ENCODE data around the gene TRAPPC8. TPM values are rescaled to one million over a fixed set of nuclear protein-coding genes. Genes with fewer than 3 reads are reported as not detected.

TRAPPC8 gene
- total RNA-seq, 2 experiments from 2014 or later = 24.4 to 26.3 TPM

DNA sequence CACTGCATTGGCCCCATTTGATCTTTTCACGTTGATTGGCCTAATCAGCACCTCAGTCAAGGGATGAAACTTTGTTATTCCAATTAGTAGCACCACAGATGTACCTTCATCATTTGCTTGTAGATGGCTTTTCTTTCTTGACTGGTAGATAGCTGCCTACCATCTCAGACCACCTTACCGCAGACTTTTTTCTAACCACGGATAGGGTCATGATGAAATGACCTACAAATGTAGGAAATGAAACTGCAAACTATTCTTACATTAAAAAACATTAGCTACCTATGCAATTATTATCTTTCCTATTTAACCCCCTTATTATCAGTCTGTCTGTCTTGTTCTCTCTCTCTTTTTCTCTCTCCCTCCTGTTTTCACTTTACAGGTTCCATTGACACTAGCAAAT, 159.9 kb downstream of the TRAPPC8 start:
- H3K36me3 Mint-ChIP-seq (ENCODE audit: low read depth) = no peaks in the 10 kb centered on the region
- Histone ChIP-seq H3K27ac (ENCODE audit: low read depth in 1 of 2, low read length in 2 of 2) (no peak overlapping the region), H3K9me3 (ENCODE audit: control insufficient read depth in 1 of 2, insufficient read depth in 1 of 2, low read length in 2 of 2) (peaks cover 0 to 14% of the 10 kb centered on the region in 2 experiments), H3K27me3 (ENCODE audit: control insufficient read depth in 1 of 2, insufficient read depth in 2 of 2, low read length in 2 of 2) (no peaks in the 10 kb centered on the region), H3K4me1 (ENCODE audit: insufficient read depth, low read length) (no peaks in the 10 kb centered on the region), H3K36me3 (ENCODE audit: insufficient read depth, low read length) (no peaks in the 10 kb centered on the region), H3K4me3 (ENCODE audit: low read length) (no peak overlapping the region)
- CTCF ChIA-PET = no interaction called here
- intact Hi-C loops (cut with DNase I, micrococcal nuclease) = no loop called here
- H3K4me1 Mint-ChIP-seq (ENCODE audit: low read depth) = no peaks in the 10 kb centered on the region
- peaks cover 9% of the 10 kb centered on the region for H3K27me3 Mint-ChIP-seq
- DNase-seq (no peak), ATAC-seq (ENCODE audit: poor library complexity) (no peak)
- no peak overlapping the region for H3K27ac Mint-ChIP-seq
- TF ChIP-seq, protein P1, sequence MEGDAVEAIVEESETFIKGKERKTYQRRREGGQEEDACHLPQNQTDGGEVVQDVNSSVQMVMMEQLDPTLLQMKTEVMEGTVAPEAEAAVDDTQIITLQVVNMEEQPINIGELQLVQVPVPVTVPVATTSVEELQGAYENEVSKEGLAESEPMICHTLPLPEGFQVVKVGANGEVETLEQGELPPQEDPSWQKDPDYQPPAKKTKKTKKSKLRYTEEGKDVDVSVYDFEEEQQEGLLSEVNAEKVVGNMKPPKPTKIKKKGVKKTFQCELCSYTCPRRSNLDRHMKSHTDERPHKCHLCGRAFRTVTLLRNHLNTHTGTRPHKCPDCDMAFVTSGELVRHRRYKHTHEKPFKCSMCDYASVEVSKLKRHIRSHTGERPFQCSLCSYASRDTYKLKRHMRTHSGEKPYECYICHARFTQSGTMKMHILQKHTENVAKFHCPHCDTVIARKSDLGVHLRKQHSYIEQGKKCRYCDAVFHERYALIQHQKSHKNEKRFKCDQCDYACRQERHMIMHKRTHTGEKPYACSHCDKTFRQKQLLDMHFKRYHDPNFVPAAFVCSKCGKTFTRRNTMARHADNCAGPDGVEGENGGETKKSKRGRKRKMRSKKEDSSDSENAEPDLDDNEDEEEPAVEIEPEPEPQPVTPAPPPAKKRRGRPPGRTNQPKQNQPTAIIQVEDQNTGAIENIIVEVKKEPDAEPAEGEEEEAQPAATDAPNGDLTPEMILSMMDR (IDR thresholded peaks at IDR 0.05) = no peak
- H3K9me3 Mint-ChIP-seq = peaks cover 2% of the 10 kb centered on the region
- H3K4me3 Mint-ChIP-seq = no peak overlapping the region
- POLR2A ChIA-PET = no interaction called here

Other genes with a start within 250 kb of the TRAPPC8 start
- gene SLC25A52, start 182.2 kb downstream of the TRAPPC8 start, total RNA-seq = not detected
- gene RNF125, start 75.7 kb upstream of the TRAPPC8 start, total RNA-seq = 100 to 1,000 TPM; 107 to 112 TPM
- gene RNF138, start 148.7 kb upstream of the TRAPPC8 start, total RNA-seq = 100 to 1,000 TPM; 177 to 184 TPM
- gene MEP1B, start 246.9 kb upstream of the TRAPPC8 start, total RNA-seq = not detected

All from CD4-positive, alpha-beta T cell (primary cell).